Stimulated activated CD4-positive, alpha-beta T cell treated with anti-CD3 and anti-CD28 coated beads, Interleukin-2, amount 100 ng/mL, for 48 hours (primary cell): ENCODE results near the gene SERPIND1.
"Not testable (repeated sequence)": the region's sequence is repeated elsewhere in the genome, so short reads cannot be mapped to it uniquely, and the experiment has no call there.

ENCODE experiments used
- DNase-seq, 2 donors: peaks; one replicate each; pipeline ENCODE4 v3.0.0-alpha.2; 2020

Gene SERPIND1

DNA sequence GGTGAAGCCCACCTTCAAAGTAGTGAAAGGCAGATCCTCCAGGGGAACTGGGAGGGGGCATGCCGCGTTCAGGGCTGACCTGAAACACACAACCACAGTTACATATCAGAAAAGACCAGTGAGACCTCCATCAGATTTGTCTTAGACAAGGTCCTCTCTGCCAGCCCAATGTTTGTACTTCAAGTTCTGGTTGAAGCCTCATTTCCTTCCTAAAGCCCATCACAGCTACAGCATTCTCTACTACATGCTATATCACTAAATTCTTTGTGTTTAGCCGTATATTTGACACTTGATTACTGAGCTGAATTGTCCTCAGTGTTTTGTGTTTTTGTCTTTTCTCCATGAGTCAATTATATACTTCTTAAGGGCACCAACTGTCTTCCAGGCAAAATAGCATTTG, 44.6 kb downstream of the SERPIND1 start:
- no peak for DNase-seq

DNA sequence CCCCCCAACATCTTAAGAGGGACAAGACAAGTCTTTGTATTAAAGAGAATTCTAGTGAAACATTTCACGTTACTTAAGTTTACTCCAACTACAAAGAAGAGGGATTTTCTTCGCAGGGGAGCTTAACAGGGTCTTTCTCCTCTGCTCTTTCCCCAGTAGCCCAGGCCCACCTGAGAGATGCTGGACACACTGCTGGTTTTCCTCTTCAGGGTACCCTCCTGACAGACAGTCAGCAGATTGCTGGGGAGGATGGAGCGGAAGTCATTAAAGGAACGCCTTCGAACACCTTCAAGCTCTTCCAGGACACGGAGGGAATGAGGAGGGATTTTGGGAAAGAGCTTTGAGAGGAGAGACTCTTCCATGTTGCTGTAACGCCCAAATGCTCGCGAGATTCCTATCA, 45.6 kb downstream of the SERPIND1 start:
- DNase-seq: no peak

DNA sequence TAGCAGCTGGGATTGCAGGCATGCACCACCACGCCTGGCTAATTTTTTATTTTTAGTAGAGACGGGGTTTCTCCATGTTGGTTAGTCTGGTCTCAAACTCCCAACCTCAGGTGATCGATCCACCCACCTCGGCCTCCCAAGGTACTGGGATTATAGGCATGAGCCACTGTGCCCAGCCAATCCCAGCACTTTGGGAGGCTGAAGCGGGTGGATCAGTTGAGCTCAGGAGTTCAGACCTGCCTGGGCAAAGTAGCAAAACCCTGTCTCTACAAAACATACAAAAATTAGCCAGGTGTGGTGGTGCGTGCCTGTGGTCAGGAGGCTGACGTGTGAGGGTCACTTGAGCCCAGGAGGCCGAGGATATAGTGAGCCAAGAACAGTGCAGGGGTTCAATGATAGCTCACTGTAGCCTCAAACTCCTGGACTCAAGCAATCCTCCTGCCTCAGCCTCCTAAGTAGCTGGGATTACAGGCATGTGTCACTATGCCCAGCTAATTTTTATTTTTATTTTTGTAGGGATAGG, 47.9 kb downstream of the SERPIND1 start:
- not testable (repeated sequence) for DNase-seq

DNA sequence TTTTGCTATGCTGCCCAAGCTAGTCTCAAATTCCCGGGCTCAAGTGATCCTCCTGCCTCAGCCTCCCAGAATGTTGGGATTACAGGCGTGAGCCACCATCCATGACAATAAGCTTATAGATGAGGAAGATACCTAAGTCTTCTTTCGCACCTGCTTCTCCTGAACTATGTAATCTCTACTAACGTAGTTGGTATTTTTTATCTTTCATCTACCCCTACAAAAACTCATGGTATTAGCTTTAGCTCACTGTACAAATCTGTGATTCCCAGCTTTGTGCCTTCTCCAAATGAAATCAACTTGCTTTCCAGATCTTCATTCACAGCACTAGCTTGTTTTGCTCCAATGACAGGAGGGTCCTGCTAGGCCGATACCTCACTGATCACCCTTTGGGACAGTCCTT, 48.3 kb downstream of the SERPIND1 start:
- DNase-seq: no peak

DNA sequence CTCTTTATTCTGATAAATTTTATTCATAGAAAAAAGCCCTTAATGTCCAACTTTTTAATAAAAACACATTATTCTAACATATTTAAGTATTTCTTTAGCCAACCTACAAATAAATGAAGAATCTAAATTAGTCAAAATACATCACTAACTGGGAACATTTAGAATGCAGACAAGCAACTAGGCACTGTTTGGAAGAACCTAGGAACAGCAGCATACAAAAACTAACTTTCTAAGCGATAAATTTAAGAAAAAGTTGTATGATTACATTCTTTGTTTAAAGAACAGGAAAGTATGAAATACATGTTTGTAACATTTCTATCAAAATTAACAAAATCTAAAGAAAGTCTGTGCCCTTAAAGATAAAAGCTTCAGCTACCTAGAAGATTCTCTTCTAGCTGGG, 49.4 kb downstream of the SERPIND1 start:
- no peak for DNase-seq

DNA sequence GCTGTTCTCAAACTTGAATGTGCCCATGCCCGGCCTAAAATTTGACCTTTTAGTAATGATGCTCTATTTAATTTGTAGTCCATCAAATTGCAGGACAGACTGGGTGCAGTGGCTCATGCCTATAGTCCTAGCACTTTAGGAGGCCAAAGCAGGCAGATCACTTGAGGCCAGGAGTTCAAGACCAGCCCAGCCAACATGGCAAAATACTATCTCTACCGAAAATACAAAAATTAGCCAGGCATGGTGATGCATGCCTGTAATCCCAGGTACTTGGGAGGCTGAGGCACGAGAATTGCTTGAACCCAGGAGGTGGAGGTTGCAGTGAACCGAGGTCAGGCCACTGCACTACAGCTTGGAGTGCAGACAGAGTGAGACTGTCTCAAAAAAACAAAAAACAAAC, 51.3 kb downstream of the SERPIND1 start:
- not testable (repeated sequence) for DNase-seq

DNA sequence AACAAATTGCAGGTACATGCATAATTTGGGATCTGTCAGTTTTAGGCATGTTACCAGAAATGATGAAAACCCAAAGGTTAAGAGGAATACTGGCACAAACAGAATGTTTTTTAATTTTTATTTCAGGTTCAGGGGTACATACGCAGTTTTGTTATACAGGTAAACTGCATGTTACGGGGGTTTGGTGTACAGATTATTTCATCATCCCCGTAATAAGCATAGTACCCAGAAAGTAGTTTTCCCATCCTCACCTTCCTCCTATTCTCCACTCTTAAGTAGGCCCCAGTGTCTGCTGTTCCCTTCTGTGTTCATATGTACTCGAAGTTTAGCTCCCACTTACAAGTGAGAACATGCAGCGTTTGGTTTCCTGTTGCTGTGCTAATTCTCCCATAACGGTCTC, 51.7 kb downstream of the SERPIND1 start:
- DNase-seq: no peak

DNA sequence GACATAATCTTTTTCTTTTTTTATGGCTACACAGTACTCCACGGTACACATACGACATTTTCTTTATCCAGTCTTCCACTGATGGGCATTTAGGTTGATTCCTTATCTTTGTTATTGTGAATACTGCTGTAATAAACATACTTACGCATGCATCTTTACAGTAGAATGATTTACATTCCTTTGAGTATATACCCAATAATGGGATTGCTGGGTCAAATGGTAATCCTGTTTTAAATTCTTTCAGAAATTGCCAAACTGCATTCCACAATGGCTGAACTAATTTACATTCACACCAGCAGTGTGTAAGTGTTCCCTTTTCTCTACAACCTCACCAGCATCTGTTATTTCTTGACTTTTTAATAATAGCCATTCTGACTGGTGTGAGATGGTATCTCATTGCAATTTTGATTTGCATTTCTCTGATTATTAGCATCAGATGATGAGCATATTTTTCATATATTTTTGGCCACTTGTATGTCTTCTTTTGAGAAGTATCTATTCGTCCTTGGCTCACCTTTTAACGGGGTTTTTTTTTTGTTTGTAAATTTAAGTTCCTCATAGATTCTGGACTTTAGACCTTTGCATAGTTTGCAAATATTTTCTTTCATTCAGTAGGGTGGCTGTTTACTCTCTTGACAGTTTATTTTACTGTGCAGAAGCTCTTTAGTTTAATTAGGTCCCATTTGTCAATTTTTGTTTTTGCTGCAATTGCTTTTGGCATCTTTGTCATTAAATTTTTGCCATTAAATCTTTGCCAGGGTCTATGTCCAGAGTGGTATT, 52.6 kb downstream of the SERPIND1 start:
- not testable (repeated sequence) for DNase-seq

DNA sequence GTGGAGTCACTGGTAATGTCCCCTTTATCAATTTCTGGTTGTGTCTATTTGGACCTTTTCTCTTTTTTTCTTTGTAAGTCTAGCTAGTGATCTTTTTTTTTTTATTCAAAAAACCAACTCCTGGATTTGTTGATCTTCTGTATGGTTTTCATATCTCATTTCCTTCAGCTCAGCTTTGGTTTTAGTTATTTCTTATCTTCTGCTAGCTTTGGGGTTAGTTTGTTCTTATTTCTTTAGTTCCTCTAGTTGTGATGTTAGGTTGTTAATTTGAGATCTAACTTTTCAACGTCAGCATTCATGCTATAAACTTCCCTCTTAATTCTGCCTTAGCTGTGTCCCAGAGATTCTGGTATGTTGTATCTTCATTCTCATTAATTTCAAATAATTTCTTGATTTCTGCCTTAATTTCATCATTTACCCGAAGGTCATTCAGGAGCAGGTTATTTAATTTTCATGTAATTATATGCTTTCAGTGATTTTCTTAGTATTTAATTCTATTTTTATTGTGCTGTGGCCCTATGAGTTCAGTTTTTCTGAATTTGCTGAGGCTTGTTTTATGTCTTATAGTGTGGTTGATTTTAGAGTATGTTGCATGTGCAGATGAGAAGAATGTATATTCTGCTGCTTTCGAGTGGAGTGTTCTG, 55.7 kb downstream of the SERPIND1 start:
- DNase-seq: no peak

DNA sequence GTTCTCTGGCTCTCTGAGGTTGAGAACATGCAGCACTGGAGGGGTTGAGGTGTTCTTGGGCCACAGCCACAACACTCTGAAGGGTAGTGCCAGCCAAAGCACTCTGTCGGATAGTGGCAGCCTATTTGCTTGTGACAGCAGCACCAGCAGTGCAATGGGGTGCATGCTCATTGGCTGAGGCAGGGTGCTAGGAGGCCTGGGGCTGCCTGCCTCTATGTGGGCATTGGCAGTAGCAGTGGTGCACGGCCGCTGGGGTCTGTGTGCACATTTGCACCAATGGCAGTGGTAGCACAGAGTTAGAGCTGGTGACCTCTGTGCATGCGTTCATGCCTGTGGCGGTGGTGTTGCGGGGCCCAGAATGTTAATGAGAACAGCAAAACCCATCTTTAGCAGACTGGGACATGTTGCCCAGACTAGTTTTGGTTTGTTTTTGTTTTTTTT, 59.3 kb downstream of the SERPIND1 start:
- no peak for DNase-seq

DNA sequence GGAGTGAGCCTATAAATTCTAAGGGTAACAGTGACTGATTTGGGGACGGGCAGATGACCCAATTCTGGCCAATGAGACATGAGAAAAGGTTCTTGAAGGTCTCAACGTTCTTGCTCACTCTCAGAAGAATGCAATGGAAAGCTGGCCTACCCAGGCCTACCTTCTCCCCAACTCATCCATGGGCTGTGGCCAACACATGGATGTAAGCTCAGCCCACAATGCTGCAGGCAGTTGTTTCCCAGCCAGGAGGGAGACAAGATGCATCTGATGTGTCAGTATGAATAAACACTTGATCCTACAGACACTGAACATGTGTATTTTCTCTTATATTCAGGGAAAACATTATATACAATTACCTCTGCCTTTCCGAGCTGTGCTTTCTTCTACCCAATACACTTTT, 60.3 kb downstream of the SERPIND1 start:
- DNase-seq: no peak

DNA sequence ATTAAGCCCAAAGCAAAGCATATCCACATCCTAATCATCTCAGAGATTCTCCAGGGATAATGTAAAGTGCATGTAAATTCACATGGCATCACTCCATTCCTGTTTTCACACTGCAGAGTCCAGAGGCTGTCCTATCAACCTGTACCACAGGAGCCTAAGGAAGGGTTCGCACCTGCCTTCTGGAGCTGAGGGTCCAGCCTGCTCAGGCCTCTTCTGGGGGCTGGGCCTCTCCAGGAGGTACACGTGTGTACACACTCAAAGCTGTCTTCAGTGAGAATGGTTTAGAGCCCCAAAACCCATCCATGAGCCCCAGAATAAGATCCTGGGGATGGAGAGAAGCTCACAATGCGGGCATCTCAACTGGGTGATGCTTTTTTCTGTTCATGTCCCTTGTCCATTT, 60.8 kb downstream of the SERPIND1 start:
- no peak for DNase-seq
